ENCODE measurements around the gene GPR65.

DNA sequence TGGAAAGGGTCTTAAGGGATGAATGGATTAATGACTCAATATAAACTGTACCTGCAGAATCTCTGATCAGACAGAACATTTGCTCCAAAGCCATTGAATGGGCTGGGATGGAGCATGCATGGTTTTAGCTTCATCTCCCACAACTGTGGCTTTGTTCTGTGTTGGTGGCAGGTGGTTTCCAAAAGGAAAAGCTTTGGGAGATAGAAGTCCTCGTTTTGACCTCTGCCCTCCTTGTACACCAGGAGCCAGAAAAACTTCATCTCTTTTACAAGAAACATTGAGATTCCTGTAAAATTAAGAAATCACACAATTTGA lies 39.5 kb downstream of the GPR65 start:
- TF ChIP-seq, protein P1, sequence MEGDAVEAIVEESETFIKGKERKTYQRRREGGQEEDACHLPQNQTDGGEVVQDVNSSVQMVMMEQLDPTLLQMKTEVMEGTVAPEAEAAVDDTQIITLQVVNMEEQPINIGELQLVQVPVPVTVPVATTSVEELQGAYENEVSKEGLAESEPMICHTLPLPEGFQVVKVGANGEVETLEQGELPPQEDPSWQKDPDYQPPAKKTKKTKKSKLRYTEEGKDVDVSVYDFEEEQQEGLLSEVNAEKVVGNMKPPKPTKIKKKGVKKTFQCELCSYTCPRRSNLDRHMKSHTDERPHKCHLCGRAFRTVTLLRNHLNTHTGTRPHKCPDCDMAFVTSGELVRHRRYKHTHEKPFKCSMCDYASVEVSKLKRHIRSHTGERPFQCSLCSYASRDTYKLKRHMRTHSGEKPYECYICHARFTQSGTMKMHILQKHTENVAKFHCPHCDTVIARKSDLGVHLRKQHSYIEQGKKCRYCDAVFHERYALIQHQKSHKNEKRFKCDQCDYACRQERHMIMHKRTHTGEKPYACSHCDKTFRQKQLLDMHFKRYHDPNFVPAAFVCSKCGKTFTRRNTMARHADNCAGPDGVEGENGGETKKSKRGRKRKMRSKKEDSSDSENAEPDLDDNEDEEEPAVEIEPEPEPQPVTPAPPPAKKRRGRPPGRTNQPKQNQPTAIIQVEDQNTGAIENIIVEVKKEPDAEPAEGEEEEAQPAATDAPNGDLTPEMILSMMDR (IDR thresholded peaks at IDR 0.05): no peak
- no peak for TF ChIP-seq POLR2A (IDR thresholded peaks at IDR 0.05)

Data from lower leg skin (tissue), 3 donors.